ENCODE data around the gene CRYGN. TPM values are rescaled to one million over a fixed set of nuclear protein-coding genes. Genes with fewer than 3 reads are reported as not detected.

Gene CRYGN
- total RNA-seq, 1 donor from 2014 or later = 0.43 TPM

- no peak for DNase-seq
- no peak for ATAC-seq (ENCODE audit: poor library complexity)
- intact Hi-C loops (cut with DNase I) = no loop called here
Observed at GRCh38 chr7:151386301-151387160, 53.4 kb downstream of the CRYGN start.

- DNase-seq = no peak
Observed at GRCh38 chr7:151385626-151386300, 54.2 kb downstream of the CRYGN start.

GRCh38 chr7:151384776-151385625 lies 54.9 kb downstream of the CRYGN start:
- DNase-seq (no peak), ATAC-seq (ENCODE audit: poor library complexity) (no peak)
- intact Hi-C loops (cut with DNase I) = no loop called here

More at GRCh38 chr7:151385626-151386300, 54.2 kb downstream of the CRYGN start:
- intact Hi-C loops (cut with DNase I) = no loop called here
- no peak for ATAC-seq (ENCODE audit: poor library complexity)

- no peak for ATAC-seq (ENCODE audit: poor library complexity)
- intact Hi-C loops (cut with DNase I) = no loop called here
- no peak for DNase-seq
Observed at GRCh38 chr7:151384352-151384697, 55.6 kb downstream of the CRYGN start.

GRCh38 chr7:151383638-151384351 lies 56.1 kb downstream of the CRYGN start:
- intact Hi-C loops (cut with DNase I) = no loop called here
- ATAC-seq (ENCODE audit: poor library complexity) = no peak
- no peak for DNase-seq

GRCh38 chr7:151382079-151382885 lies 57.7 kb downstream of the CRYGN start:
- intact Hi-C loops (cut with DNase I) = no loop called here
- no peak for ATAC-seq (ENCODE audit: poor library complexity)
- no peak for DNase-seq

GRCh38 chr7:151381348-151382078 lies 58.4 kb downstream of the CRYGN start:
- ATAC-seq (ENCODE audit: poor library complexity) = peak; percentile 23
- DNase-seq = no peak
- intact Hi-C loops (cut with DNase I) = no loop called here

- intact Hi-C loops (cut with DNase I) = no loop called here
- no peak for ATAC-seq (ENCODE audit: poor library complexity)
- DNase-seq = no peak
Observed at GRCh38 chr7:151381098-151381347, 58.9 kb downstream of the CRYGN start.

- intact Hi-C loops (cut with DNase I) = no loop called here
- DNase-seq = no peak
- peak; percentile 8 for ATAC-seq (ENCODE audit: poor library complexity)
Observed at GRCh38 chr7:151380199-151381097, 59.5 kb downstream of the CRYGN start.

GRCh38 chr7:151379534-151380198 lies 60.3 kb downstream of the CRYGN start:
- DNase-seq = no peak
- intact Hi-C loops (cut with DNase I) = no loop called here
- ATAC-seq (ENCODE audit: poor library complexity) = no peak

- intact Hi-C loops (cut with DNase I) = no loop called here
- DNase-seq (no peak), ATAC-seq (ENCODE audit: poor library complexity) (no peak)
Observed at GRCh38 chr7:151379193-151379520, 60.8 kb downstream of the CRYGN start.

Small RNAs within 50 kb of the gene (microRNA-seq; reads per million reads assigned to microRNA genes)
- gene MIR3907 = not detected

Other genes starting within 250 kb of the CRYGN start
- gene H2BK1, start 229.7 kb downstream of the CRYGN start, total RNA-seq = not detected
- gene ABCF2, start 212.9 kb downstream of the CRYGN start, total RNA-seq = 23.9 TPM
- 10.5 TPM for gene CHPF2, start 207.7 kb downstream of the CRYGN start, total RNA-seq
- 131 TPM for gene SMARCD3, start 191.4 kb downstream of the CRYGN start, total RNA-seq
- gene NUB1, start 98.3 kb downstream of the CRYGN start, total RNA-seq = 30.8 TPM
- 0.48 TPM for gene WDR86, start 30.1 kb downstream of the CRYGN start, total RNA-seq
- 119 TPM for gene RHEB, start 79.8 kb upstream of the CRYGN start, total RNA-seq

Data from Right ventricle myocardium superior (tissue), 1 donor.